ENCODE results near the gene NKG7.
A peak's percentile ranks its signal among the peaks of the same experiment; 100 is the strongest.

Gene NKG7

DNA sequence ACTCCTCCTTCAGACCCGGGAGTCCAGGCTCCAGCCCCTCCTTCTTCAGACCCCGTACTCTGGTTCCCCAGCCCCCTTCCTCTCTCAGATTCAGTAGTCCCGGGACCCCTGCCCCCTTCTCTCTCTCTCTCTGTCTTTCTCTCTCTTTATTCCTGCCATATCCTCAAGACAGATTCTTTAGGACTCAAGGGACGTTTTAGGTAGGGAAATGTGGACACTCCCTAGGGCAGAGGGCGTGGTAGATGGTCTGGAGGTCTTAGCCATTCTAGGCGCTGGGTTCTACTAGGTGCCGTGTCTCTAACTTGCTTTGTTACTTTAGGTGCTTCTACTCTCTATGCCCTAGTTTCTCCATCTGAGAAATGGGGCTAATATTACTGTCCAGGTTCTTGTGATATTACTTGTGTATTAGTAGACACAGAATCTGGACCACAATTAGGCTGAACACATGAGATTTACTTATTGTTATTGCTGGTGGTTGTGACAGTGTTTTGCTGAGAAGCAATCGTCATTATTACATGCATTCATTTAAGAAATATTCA, 18.7 kb upstream of the NKG7 start:
- no peak for DNase-seq (ENCODE audit: low read depth, low spot score)

GRCh38 chr19:51389143-51389542, 16.7 kb upstream of the NKG7 start:
- DNase-seq (ENCODE audit: low read depth, low spot score), result no peak

- no peak for DNase-seq (ENCODE audit: low read depth, low spot score)
Observed at GRCh38 chr19:51387924-51388389, 15.5 kb upstream of the NKG7 start, which contains the start of gene LIM2. Gene LIM2, minus strand, starts transcription at chr19:51387974. Its CDS starts 531 bp downstream, at chr19:51387443.

DNA sequence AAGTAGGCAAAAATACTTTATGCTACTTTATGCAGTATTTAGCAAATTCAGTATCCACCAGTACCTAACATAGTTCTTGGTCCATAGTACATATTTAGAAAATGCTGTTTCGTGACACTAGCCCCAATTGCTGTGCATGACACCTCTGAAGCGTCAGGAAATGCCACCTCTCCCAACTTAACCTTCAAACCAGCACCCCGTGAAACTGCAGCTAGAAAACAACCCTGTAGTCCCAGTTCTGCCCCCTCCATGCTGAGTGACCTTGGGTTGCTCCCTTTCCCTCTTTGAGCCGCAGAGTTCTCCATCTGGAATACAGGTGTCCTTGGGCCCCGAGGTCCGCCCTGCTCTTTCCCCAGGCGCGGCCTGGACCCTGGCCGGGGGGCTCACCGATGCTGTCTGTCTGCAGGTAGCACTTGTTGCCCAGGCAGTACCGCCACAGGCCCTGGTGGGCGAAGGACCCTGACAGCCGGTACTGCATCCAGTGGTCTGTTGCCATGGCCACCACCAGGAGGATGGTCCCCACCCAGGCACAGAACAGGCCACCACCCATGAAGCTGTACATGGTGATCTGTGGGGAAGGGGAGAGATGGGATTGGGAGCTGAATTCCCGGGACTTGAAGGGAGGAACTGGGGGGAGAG, 14.5 kb upstream of the NKG7 start:
- no peak for DNase-seq (ENCODE audit: low read depth, low spot score)

DNA sequence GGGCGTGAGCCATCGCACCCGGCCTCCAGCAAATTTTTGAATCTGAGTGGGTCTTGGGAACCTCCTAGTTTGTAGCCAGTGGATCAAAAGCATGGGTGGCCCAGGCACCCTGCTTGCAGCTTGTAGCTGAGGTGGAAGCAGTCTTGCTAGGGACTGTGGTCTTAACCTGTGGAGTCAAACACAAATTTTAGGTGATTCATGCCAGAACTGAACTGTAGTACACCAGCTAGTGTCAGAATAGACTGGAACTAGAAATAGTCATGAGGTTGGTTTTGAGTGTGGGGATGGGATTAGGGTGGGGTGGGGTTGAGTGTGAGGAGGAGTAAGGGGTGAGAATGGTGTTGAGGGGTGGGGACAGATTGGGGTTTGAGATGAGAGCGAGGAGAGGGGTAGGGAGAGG, 9.6 kb upstream of the NKG7 start:
- DNase-seq (ENCODE audit: low read depth, low spot score), result no peak

DNA sequence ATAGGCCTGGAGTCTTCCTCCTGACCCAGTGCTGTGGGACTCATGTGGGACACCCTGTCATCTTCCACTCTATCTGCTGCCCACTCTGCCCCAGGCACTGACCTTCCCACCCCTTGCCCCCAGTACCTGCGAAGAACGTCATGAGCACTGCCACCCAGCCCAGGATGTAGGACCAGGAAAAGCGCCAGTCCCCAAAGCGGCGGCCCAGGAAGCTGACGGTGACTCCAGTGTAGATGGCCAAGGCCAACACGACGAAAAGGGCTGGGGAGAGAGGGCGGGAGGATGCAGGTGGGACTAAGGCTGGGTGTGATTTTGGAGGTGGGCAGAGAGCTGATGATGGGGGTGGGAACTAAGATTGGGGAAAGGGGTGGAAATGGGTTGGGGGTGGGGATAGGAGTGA, 7.9 kb upstream of the NKG7 start:
- DNase-seq (ENCODE audit: low read depth, low spot score), result no peak

DNA sequence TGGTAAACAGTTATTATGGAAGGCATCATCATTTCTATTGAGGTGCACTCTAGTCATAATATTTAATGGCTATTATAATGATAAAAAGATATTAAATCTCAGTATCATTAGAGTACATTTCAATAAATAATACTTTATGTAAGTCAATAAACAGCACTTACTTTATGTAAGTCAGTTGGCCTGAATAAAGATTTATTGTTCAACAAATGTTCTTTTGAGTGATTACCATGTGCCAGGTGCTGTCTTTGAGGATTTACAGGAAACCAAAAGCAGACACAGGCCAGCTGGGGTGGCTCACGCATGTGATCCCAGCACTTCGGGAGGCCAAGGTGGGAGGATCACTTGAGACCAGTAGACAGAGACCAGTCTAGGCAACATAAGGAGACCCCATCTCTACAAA, 5.0 kb upstream of the NKG7 start:
- DNase-seq (ENCODE audit: low read depth, low spot score), result no peak

GRCh38 chr19:51375504-51376221, 3.2 kb upstream of the NKG7 start:
- DNase-seq (ENCODE audit: low read depth, low spot score), result no peak

GRCh38 chr19:51372021-51372648, 319 bp downstream of the NKG7 start:
- no peak for DNase-seq (ENCODE audit: low read depth, low spot score)

DNA sequence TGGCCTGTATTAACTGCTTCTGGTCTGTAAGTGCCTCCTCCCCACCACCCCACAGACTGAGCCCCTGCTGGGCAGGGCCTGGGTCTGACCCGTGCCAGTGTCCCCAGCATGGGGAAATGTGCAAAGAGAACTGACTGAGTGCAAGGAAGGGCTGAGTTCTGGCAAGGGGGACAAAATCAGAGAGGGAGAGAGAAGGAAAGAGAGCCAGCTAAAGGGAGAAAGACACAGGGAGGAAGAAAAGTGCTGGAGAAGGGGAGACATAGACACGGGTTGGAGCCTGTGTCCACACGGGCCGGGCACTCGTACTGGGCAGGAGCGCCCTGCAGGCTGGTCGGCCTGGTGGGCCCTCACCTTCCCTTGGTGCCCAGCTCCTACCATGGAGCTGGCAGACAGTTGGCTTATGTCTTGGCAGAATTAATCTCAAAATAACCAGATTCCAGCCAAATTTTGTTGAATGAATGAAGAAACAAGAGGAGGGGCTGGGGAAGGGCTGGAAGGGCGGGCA, 1.2 kb downstream of the NKG7 start:
- DNase-seq (ENCODE audit: low read depth, low spot score), result no peak

DNA sequence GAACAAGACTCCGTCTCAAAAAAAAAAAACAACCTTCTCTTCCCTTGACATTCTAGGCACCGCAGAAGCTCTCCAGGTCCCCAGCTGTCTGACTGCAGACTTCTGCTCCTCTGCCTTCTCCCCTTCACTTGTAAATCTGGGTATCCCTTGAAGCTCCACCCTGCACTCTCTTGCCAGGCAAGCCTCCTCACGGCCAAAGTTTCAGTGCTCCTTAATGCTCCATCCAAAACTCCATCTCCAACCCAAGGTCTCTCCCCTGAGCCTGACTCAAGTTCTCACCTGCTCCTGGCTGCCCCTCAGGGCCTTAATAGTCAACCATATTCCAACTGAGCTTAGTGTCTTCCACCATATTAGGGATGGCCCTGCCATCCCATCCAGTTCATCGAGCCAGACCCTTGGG, 2.2 kb downstream of the NKG7 start:
- no peak for DNase-seq (ENCODE audit: low read depth, low spot score)

DNA sequence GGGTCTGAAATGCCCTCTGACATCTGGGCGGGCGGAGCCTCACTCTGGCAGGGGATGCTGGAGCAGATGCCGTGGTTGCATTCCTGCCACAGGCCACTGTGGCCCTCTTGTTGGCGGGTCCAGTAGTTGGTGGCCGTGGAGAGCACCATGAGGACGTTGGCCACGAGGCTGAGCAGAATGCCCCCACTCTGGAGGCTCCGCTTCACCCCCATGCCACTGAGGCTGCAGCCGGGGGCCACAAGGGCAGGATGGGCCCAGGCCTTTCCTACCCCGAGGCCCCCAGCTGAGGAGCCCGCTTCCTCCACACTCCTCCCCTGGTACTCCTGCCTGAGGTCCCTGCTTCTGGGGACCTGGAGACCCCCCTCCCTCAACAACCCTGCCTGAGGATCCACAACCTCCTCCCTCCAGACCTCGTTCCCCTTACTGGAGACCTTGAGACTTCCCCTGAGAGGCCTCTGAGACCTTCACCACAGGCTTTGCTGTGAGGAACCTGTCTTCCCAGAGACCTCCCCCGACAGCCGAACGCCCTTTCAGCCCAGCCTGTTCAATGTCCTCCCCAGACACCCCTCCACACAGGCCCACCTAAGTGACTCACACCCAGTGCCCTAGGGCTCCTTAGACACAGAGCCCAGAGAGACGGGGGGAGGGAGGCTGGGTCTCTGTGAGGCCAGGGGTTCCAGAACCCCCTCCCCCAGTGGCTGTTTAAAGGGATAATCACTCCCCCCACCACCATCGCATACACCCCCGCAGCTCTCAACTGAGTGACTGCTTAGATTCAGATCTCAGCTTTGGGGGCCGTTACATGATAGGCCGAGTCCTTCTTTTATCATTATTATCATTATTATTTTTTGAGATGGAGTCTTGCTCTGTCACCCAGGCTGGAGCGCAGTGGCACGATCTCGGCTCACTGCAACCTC, 3.8 kb downstream of the NKG7 start, which contains the start of gene CLDND2:
TSS of gene CLDND2 (minus strand) at position 638 of the 917 bp plus-strand sequence. CDS start at position 212, 426 bp downstream.
- DNase-seq (ENCODE audit: low read depth, low spot score), result no peak

GRCh38 chr19:51367565-51368365, 4.7 kb downstream of the NKG7 start:
- DNase-seq (ENCODE audit: low read depth, low spot score), result peak; percentile 96

DNA sequence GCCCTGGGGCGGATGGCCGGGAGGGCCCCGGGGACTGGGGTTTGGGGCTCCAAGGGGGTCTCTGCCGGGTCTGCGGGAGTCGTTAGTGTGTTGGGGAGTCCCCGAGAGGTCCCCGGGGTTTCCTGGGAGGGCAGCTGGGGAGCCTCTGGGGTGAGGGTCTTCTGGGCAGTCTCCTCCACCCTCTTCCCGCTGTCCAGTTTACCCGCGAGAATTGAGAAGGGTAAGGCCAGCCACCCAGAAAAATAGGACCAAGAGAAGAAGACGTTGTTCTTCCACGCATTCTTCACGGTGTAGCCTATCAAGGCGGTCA, 5.2 kb downstream of the NKG7 start:
- no peak for DNase-seq (ENCODE audit: low read depth, low spot score)

GRCh38 chr19:51366389-51367254, 5.8 kb downstream of the NKG7 start:
- peak; percentile 82 for DNase-seq (ENCODE audit: low read depth, low spot score)

GRCh38 chr19:51365965-51366388, 6.5 kb downstream of the NKG7 start, which contains the start of gene ETFB:
Gene ETFB, minus strand, starts transcription at chr19:51366388. Its CDS starts 62 bp downstream, at chr19:51366326.
- no peak for DNase-seq (ENCODE audit: low read depth, low spot score)

GRCh38 chr19:51365211-51365964, 7.1 kb downstream of the NKG7 start:
- no peak for DNase-seq (ENCODE audit: low read depth, low spot score)
